Thyroid gland (tissue), 4 donors: Measurements from ENCODE around the gene INO80E. TPM values are rescaled to one million over a fixed set of nuclear protein-coding genes. Genes with fewer than 3 reads are reported as not detected.

Source experiments
- DNase-seq, 2 donors: peaks; one replicate each; pipeline ENCODE4 v3.0.0-alpha.2; 2019
- H3K27ac ChIP-seq, 3 donors: fragments of 200-600 bp; sonication (generic); 1 replicate in 2 of 3; 2 replicates in 1 of 3; pipeline ENCODE4 v1.5.1; 2016 to 2019; ENCODE audit warnings: mild to moderate bottlenecking in 1 of 3, moderate library complexity in 1 of 3
- H3K27me3 ChIP-seq: fragments of 200-600 bp; sonication (generic); one replicate; pipeline ENCODE4 v1.5.1; 2019
- H3K36me3 ChIP-seq, 2 donors: fragments of 200-600 bp; sonication (generic); one replicate each; pipeline ENCODE4 v1.5.1; 2016 to 2019
- H3K4me1 ChIP-seq, 2 donors: fragments of 200-600 bp; sonication (generic); one replicate each; pipeline ENCODE4 v1.5.1; 2017 to 2019
- H3K4me3 ChIP-seq, 3 donors: fragments of 200-600 bp; sonication (generic); replicated peaks in 1 of 3; 1 replicate in 2 of 3; 2 replicates in 1 of 3; pipeline ENCODE4 v1.5.1; 2016; ENCODE audit warnings: mild to moderate bottlenecking in 1 of 3
- H3K9me3 ChIP-seq: fragments of 200-600 bp; sonication (generic); one replicate; pipeline ENCODE4 v1.5.1; 2017
- POLR2A ChIP-seq, 2 donors: fragments of 450-650 bp; IDR thresholded peaks; one replicate each; pipeline ENCODE4 v1.6.1; 2017; ENCODE audit warnings: antibody characterized with exemption in 2 of 2, mild to moderate bottlenecking in 2 of 2, moderate library complexity in 1 of 2
- WGBS, 2 donors: methylation state at CpG; one replicate each; pipeline ENCODE4 v1.1.5; 2017; 5-methylcytosine and 5-hydroxymethylcytosine counted together
- intact Hi-C: fragments of 100-400 bp; cut with DNase I; formaldehyde crosslinking; loops from one replicate; pipeline ENCODE4 v1.15.1; 2023
- total RNA-seq, 4 donors: library from RNA; depleted of rRNA; stranded (reverse); fragments of >200 nt; gene quantifications; one replicate each; pipeline ENCODE4 v1.2.3, GENCODE V29; 2016
- TF ChIP-seq, protein P1 (sequence below), 6 experiments: fragments of 200-600 bp in 3 of 6; fragments of 450-650 bp in 3 of 6; sonication (generic) in 3 of 6; IDR thresholded peaks; one replicate each; pipeline ENCODE4 v1.5.1; 2016 to 2019; ENCODE audit warnings: antibody characterized with exemption in 6 of 6, mild to moderate bottlenecking in 2 of 6, inconsistent platforms in 1 of 6, moderate library complexity in 1 of 6

Gene INO80E
- total RNA-seq, 4 donors from 2014 or later, result 45.9 to 165 (median 142) TPM

DNA sequence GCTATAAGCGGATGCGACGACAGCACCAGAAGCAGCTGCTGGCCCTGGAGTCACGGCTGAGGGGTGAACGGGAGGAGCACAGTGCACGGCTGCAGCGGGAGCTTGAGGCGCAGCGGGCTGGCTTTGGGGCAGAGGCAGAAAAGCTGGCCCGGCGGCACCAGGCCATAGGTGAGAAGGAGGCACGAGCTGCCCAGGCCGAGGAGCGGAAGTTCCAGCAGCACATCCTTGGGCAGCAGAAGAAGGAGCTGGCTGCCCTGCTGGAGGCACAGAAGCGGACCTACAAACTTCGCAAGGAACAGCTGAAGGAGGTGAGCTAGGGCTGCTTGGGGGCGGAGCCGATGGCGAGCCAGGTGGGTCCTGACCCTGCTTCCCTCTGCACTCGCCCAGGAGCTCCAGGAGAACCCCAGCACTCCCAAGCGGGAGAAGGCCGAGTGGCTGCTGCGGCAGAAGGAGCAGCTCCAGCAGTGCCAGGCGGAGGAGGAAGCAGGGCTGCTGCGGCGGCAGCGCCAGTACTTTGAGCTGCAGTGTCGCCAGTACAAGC, 10.7 kb upstream of the INO80E start:
- WGBS, 2 donors, result 95% methylated on average over 28 of the region's 28 CpGs
- no peak for DNase-seq
- intact Hi-C loops, result no loop called here
- Histone ChIP-seq H3K4me1 (no peaks in the 10 kb centered on the region), H3K27ac (no peak overlapping the region), H3K9me3 (no peaks in the 10 kb centered on the region), H3K36me3 (peaks cover 85 to 86% of the 10 kb centered on the region in 2 donors), H3K27me3 (no peaks in the 10 kb centered on the region), H3K4me3 (no peak overlapping the region)
- TF ChIP-seq POLR2A (IDR thresholded peaks at IDR 0.05), result no peak
- TF ChIP-seq, protein P1, sequence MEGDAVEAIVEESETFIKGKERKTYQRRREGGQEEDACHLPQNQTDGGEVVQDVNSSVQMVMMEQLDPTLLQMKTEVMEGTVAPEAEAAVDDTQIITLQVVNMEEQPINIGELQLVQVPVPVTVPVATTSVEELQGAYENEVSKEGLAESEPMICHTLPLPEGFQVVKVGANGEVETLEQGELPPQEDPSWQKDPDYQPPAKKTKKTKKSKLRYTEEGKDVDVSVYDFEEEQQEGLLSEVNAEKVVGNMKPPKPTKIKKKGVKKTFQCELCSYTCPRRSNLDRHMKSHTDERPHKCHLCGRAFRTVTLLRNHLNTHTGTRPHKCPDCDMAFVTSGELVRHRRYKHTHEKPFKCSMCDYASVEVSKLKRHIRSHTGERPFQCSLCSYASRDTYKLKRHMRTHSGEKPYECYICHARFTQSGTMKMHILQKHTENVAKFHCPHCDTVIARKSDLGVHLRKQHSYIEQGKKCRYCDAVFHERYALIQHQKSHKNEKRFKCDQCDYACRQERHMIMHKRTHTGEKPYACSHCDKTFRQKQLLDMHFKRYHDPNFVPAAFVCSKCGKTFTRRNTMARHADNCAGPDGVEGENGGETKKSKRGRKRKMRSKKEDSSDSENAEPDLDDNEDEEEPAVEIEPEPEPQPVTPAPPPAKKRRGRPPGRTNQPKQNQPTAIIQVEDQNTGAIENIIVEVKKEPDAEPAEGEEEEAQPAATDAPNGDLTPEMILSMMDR (IDR thresholded peaks at IDR 0.05), result no peak

GRCh38 chr16:29986231-29986630, 9.8 kb upstream of the INO80E start:
- no peak for DNase-seq
- Histone ChIP-seq H3K36me3 (peaks cover 85% of the 10 kb centered on the region in 2 donors), H3K27ac (no peak overlapping the region), H3K4me3 (no peak overlapping the region), H3K4me1 (no peaks in the 10 kb centered on the region), H3K9me3 (no peaks in the 10 kb centered on the region), H3K27me3 (no peaks in the 10 kb centered on the region)
- 93 to 97% methylated on average over 18 to 20 of the region's 20 CpGs for WGBS, 2 donors
- intact Hi-C loops, result no loop called here
- TF ChIP-seq, protein P1 (IDR thresholded peaks at IDR 0.05), result no peak
- no peak for TF ChIP-seq POLR2A (IDR thresholded peaks at IDR 0.05)

DNA sequence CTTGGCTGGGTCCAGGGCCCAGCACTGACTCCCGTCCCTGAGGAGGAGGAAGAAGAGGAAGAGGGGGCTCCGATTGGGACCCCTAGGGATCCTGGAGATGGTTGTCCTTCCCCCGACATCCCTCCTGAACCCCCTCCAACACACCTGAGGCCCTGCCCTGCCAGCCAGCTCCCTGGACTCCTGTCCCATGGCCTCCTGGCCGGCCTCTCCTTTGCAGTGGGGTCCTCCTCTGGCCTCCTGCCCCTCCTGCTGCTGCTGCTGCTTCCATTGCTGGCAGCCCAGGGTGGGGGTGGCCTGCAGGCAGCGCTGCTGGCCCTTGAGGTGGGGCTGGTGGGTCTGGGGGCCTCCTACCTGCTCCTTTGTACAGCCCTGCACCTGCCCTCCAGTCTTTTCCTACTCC, 9.1 kb upstream of the INO80E start:
- DNase-seq, result no peak
- no peaks in the 10 kb centered on the region for H3K4me1 ChIP-seq
- TF ChIP-seq POLR2A (IDR thresholded peaks at IDR 0.05), result no peak
- TF ChIP-seq, protein P1 (IDR thresholded peaks at IDR 0.05), result no peak

GRCh38 chr16:29987371-29988085, 8.5 kb upstream of the INO80E start:
- intact Hi-C loops, result no loop called here
- no peak for DNase-seq
- no peak overlapping the region for H3K4me3 ChIP-seq
- H3K36me3 ChIP-seq, result peaks cover 73 to 77% of the 10 kb centered on the region in 2 donors
- no peak for TF ChIP-seq POLR2A (IDR thresholded peaks at IDR 0.05)
- TF ChIP-seq, protein P1 (IDR thresholded peaks at IDR 0.05), result no peak
- H3K27ac ChIP-seq, result no peak overlapping the region
- no peaks in the 10 kb centered on the region for H3K4me1 ChIP-seq
- H3K9me3 ChIP-seq, result no peaks in the 10 kb centered on the region
- no peaks in the 10 kb centered on the region for H3K27me3 ChIP-seq
- WGBS, 2 donors, result 90 to 95% methylated on average over 12 to 16 of the region's 35 CpGs

More for the DNA sequence above, 9.1 kb upstream of the INO80E start:
- Histone ChIP-seq H3K4me3 (no peak overlapping the region), H3K9me3 (no peaks in the 10 kb centered on the region), H3K36me3 (peaks cover 78 to 83% of the 10 kb centered on the region in 2 donors), H3K27ac (no peak overlapping the region), H3K27me3 (no peaks in the 10 kb centered on the region)
- intact Hi-C loops, result no loop called here
- WGBS, 2 donors, result 94 to 97% methylated on average over 3 of the region's 5 CpGs

GRCh38 chr16:29988346-29989075, 7.5 kb upstream of the INO80E start:
- no peak overlapping the region for H3K4me3 ChIP-seq
- TF ChIP-seq POLR2A (IDR thresholded peaks at IDR 0.05), result no peak
- TF ChIP-seq, protein P1 (IDR thresholded peaks at IDR 0.05), result no peak
- H3K36me3 ChIP-seq, result peaks cover 64 to 68% of the 10 kb centered on the region in 2 donors
- no peaks in the 10 kb centered on the region for H3K4me1 ChIP-seq
- intact Hi-C loops, result no loop called here
- no peak for DNase-seq
- no peak overlapping the region for H3K27ac ChIP-seq
- WGBS, 2 donors, result 91 to 93% methylated on average over 17 of the region's 17 CpGs
- H3K27me3 ChIP-seq, result no peaks in the 10 kb centered on the region
- no peaks in the 10 kb centered on the region for H3K9me3 ChIP-seq
